Kidney epithelial cell (primary cell): ENCODE data around the gene RAB6B. TPM values are rescaled to one million over a fixed set of nuclear protein-coding genes. Genes with fewer than 3 reads are reported as not detected.

Source experiments
- DNase-seq: peaks from one replicate; pipeline ENCODE4 v3.0.0-alpha.2; 2010; ENCODE audit warnings: low read depth
- H3K27me3 ChIP-seq: 2 replicates; pipeline ENCODE4 v1.6.0; 2011; ENCODE audit warnings: low read length; ENCODE audit not compliant: control insufficient read depth, insufficient read depth
- H3K36me3 ChIP-seq: 2 replicates; pipeline ENCODE4 v1.5.1; 2011; ENCODE audit warnings: low read length; ENCODE audit not compliant: control insufficient read depth, insufficient read depth
- H3K4me3 ChIP-seq: 2 replicates; pipeline ENCODE4 v1.5.1; 2011; ENCODE audit warnings: low read depth, mild to moderate bottlenecking, control low read depth, low read length
- CTCF ChIP-seq: IDR thresholded peaks from 2 replicates; pipeline ENCODE4 v1.5.1; 2011; ENCODE audit warnings: mild to moderate bottlenecking, moderate library complexity, low read length, control low read depth, inconsistent platforms; ENCODE audit not compliant: insufficient read depth, poor library complexity, severe bottlenecking
- total RNA-seq: library from RNA; depleted of rRNA; stranded (reverse); fragments of >200 nt; gene quantifications from 2 replicates; pipeline ENCODE4 v1.2.3, GENCODE V29; 2015

The RAB6B gene
- total RNA-seq, 1 donor from 2014 or later: 4.4 TPM

GRCh38 chr3:133829310-133829707 lies 66.4 kb downstream of the RAB6B start:
- TF ChIP-seq CTCF: no peak
- Histone ChIP-seq H3K27me3 (no peaks in the 10 kb centered on the region), H3K36me3 (no peaks in the 10 kb centered on the region), H3K4me3 (no peak overlapping the region)
- DNase-seq: no peak

- no peaks in the 10 kb centered on the region for H3K36me3 ChIP-seq
- TF ChIP-seq CTCF: no peak
- no peak for DNase-seq
These were observed 66.9 kb downstream of the RAB6B start for GRCh38 chr3:133828576-133829309.

GRCh38 chr3:133827684-133828083 lies 68.0 kb downstream of the RAB6B start:
- Histone ChIP-seq H3K27me3 (no peaks in the 10 kb centered on the region), H3K4me3 (no peak overlapping the region), H3K36me3 (no peaks in the 10 kb centered on the region)
- no peak for DNase-seq
- TF ChIP-seq CTCF: no peak

More at GRCh38 chr3:133828576-133829309, 66.9 kb downstream of the RAB6B start:
- no peaks in the 10 kb centered on the region for H3K27me3 ChIP-seq
- H3K4me3 ChIP-seq: no peak overlapping the region

- Histone ChIP-seq H3K4me3 (no peak overlapping the region), H3K36me3 (no peaks in the 10 kb centered on the region), H3K27me3 (no peaks in the 10 kb centered on the region)
- no peak for TF ChIP-seq CTCF
- DNase-seq: no peak
These were observed 68.5 kb downstream of the RAB6B start for GRCh38 chr3:133827136-133827535.

- Histone ChIP-seq H3K27me3 (no peaks in the 10 kb centered on the region), H3K4me3 (no peak overlapping the region), H3K36me3 (no peaks in the 10 kb centered on the region)
- TF ChIP-seq CTCF: no peak
- no peak for DNase-seq
These were observed 69.5 kb downstream of the RAB6B start for GRCh38 chr3:133825969-133826727.
